Femur (tissue), 1 donor: ENCODE measurements around the gene ADGRA3.

Experiments used
- DNase-seq: peaks from one replicate; pipeline ENCODE4 v3.0.0-alpha.2; 2017

ADGRA3 gene, protein sequence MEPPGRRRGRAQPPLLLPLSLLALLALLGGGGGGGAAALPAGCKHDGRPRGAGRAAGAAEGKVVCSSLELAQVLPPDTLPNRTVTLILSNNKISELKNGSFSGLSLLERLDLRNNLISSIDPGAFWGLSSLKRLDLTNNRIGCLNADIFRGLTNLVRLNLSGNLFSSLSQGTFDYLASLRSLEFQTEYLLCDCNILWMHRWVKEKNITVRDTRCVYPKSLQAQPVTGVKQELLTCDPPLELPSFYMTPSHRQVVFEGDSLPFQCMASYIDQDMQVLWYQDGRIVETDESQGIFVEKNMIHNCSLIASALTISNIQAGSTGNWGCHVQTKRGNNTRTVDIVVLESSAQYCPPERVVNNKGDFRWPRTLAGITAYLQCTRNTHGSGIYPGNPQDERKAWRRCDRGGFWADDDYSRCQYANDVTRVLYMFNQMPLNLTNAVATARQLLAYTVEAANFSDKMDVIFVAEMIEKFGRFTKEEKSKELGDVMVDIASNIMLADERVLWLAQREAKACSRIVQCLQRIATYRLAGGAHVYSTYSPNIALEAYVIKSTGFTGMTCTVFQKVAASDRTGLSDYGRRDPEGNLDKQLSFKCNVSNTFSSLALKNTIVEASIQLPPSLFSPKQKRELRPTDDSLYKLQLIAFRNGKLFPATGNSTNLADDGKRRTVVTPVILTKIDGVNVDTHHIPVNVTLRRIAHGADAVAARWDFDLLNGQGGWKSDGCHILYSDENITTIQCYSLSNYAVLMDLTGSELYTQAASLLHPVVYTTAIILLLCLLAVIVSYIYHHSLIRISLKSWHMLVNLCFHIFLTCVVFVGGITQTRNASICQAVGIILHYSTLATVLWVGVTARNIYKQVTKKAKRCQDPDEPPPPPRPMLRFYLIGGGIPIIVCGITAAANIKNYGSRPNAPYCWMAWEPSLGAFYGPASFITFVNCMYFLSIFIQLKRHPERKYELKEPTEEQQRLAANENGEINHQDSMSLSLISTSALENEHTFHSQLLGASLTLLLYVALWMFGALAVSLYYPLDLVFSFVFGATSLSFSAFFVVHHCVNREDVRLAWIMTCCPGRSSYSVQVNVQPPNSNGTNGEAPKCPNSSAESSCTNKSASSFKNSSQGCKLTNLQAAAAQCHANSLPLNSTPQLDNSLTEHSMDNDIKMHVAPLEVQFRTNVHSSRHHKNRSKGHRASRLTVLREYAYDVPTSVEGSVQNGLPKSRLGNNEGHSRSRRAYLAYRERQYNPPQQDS (N-terminal part only)

DNA sequence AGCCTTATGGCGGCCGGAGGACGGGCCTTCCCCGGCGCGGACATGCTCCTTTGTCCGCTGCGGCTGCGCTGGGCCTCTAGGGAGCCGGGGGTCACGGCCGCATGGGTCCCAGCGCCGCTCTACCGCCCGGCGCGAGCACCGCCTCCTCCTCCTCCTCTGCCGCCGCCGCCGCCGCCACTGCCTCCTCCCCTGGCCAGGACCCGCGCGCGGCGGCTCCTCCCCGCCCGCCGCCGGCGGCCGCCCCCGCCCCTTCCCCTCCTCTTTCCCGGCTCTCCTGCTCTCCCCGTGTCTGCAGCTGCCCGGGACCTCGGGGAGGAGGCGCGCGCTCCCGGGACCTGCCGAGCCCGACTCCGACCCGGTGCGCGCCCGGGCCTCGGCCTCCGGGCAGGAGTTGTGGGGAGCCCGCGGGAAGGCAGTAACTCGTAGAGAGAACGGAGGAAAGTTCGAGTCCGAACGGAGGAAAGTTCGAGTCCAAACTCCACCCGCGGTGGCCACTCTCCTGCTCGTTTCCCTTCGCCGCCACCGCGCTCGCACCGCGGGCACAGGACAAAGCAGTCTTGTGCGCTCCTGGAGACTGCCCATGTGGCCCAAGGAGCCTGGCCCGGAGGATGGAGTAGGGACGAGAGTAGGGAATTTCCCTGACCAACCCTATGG is at the start of gene ADGRA3:
Gene ADGRA3, minus strand, starts transcription at position 179 of the 654 bp plus-strand sequence. CDS start 282 bp downstream, outside the sequence.
- peak; percentile 90 for DNase-seq

DNA sequence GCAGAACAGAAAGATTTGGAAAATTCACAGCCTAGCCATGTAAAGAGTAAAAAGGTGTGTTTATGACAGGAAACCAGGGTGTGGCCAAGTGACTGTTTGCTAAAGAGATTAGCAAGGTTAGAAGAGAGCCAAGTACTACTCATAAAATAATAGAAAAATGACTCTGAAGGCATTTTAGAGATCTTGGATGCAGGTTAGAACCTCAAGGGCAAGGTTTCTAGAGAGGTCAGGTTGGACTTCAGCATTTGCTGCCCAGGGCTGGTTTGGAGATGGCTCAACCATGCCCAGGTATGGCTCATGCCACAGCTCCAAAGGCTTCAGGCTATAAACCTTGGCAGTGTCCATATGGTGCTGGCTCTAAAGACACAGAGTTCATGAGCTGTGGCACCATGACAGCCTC is 40.6 kb upstream of the ADGRA3 start:
- DNase-seq, result no peak

DNA sequence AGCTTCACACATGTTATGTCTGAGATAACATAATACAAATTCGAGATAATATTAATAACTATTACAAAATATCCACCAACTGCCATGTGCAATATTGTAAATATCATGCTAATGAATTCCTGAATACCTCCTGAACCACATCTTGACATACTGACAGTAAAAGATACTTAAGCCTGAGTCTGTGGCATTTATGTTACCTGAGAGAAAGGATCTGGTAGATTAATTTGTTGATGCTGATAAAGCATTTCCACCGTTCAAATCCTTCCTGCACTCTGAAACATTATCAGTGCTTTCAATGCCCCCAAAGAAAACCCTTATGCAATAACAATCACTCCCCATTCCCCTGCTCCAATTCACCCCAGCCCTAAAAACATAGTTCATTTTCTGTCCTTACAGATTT is 38.8 kb upstream of the ADGRA3 start:
- DNase-seq, result no peak

DNA sequence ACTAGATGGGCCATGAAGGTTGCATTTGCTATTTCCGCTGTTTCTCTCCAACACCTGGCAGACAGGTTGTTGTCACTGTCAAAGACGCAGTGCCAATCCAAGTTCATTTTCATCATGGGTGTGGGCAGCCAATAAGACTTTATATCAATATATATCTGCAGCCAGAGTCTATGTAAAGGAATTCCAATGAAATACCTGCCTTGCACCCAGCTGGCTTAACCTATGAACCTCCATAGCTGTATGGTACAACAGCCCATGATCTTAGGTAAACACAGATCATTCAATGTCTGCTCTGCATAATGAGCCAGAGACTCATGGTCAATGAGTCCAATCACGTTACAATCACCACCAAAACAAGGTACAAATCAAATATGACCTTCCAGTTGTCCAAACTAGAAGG is 37.7 kb upstream of the ADGRA3 start:
- DNase-seq, result no peak

DNA sequence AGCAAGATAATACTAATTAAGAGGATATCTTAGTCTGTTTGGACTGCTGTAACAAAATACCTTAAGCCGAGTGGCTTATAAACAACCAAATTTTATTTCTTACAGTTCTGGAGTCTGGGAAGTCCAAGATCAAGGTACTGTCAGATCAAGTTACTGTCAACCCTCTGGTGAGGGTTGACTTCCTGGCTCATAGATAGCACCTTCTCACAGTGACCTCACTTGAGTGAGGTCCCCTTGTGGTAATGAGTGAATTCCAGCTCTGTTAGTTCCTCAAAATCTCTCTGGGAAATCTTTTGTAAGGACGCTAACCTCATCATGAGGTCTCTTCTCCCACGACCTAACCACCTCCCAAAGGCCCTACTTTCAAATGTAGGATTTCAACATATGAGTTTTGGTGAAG is 36.9 kb upstream of the ADGRA3 start:
- no peak for DNase-seq

DNA sequence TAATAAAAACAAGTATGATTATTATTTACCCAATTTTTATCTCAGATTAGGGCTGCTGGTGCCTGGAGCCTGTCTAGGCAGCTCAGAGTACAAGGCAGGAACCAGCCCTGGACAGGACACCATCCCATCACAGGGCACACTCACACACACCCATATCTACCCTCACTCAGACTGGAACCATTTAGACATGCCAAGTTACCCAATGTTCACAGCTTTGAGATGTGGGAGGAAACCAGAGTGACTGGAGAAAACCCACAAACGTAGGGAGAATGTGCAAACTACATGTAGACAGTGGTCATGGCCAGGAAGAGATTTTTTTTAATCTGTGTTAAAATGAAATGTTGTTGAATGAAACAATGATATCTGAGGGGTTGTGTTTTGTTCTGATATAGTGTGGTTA is 35.7 kb upstream of the ADGRA3 start:
- DNase-seq, result no peak

DNA sequence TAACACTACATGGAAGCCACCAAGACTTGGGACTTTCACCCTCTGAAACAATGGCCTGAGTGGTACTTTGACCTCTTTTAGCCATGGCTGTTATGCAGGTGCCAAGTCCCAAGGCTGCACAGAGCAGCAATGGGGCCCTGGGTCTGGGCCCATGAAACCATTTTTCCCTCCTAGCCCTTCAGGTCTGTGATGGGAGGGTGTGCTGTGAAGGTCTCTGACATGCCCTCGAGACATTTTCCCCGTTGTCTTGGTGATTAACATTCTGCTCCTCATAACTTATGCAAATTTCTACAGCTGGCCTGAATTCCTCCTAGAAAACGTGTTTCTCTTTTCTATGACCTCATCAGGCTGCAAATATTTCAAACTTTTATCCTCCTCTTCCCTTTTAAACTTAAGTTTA is 30.4 kb upstream of the ADGRA3 start:
- no peak for DNase-seq

DNA sequence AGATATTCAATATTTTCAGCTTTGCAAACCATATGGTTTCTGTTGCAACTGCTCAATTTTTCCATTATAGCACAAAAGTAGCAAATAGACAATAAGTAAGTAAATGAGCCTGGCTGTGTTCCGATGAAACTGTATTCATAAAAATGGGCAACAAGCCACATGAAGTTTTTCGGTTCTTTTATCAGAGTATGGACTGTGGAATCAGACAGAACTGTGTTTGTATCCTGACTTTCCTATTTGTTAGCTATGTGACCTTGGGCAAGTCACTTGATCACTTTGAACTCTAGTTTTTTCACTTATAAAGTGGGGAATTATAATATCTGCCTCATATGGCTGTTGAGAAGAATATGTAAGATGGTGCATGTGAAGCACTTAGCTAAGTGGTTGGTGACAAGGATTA is 23.4 kb upstream of the ADGRA3 start:
- no peak for DNase-seq

DNA sequence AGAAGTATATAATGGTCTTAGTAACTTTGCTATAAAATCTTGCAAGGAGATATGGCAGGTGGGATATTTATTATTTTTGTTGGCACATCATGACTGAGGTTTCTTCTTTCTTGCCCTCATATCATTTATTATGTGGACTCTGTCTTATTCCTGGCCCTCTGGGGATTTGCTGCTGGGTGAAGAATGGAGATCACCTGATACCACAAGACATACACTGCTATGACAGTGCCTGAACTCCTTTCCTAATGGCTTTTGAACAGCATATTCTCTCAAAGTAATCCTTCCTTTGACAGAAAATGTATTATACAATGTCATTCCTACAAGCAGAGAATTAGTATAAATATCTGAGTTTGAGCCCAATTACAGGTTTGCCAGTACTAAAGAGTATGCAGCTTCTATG is 22.0 kb upstream of the ADGRA3 start:
- DNase-seq, result no peak

DNA sequence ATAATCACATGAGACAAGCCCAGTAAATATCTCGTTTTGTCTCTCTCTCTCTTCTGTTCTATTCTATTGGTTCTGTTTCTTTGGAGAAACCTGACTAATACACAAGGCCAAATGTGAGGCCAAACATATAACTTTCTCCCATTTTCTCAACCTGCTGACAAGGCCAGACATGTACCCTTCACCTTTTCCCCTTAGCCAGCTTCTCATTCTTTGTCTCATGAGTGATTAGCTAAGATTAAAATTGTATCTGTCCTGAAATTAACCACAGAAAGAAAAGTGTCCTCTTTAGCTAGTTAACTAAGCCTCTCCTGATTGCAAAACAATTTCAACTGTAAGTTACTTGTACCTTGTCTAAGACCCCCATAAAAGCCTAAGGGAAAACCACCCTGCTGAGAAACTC is 18.5 kb upstream of the ADGRA3 start:
- DNase-seq, result no peak

DNA sequence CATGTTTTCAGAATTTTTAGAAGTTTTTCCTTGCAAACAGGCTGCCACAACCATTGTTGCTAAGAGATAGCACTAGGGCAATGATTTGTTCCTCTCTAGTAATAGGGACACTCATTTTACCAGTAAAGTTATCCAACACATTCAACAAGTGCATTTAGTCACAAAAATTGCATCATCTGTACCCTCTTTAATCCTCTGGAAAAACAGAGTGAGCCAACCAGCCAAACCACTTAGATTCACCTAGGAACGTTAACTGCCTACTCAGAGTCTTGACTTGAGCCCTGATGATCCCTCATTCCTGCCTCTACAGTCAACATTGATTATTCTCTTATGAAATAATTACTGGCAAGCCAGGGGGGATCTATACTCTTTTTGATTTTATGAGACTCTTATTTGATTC is 17.0 kb upstream of the ADGRA3 start:
- no peak for DNase-seq

DNA sequence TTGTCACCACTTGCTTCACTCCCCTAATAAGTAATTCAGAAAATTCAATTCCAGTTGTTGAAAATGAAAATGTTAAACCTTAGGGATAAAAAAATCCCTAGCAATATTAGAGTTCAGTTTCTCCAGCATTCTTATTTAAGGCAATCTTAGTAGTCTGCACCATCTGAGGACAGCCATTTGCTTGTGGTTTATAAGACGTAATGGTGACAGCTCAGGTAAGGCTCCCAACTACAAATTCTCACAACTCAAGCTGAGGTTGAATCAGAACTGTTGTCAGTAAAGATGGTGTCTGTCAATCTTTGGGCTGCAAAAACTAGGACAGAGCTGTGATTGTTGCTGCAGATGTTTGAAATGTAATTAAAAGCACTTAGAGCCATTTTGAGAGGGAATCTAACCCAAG is 16.3 kb upstream of the ADGRA3 start:
- DNase-seq, result no peak

DNA sequence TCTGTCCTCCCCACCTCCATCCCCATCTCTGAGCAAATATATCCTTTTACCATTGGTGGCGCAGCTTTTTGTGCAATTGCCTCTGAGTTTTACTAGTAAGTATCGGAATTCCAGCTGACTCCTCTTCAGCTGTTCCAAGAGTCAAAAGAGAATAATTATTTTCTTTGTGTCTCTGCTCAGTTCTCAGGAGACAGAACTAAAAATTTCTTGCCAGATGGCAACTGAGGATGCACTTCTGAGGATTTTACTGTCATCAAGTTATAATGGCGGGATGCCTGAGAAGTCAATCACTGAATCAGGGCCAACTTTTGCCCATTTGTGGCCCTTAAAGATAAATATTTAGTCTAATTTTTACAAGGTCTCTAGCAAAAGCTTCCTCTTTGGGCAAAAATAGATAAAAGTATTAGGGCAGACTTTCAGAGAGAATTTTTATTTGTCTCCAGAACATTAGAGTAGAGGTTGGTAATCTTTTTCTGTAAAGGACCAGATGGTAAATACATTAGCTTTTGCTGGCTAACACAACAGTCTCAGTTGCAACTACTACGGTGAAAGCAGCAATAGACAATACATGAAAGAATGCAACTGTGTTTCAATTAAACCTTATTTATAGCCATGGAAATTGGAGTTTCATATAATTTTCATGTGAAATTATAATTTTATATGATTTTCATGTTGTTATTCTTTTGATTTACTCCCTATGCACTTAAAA is 15.6 kb upstream of the ADGRA3 start:
- DNase-seq, result peak; percentile 26

DNA sequence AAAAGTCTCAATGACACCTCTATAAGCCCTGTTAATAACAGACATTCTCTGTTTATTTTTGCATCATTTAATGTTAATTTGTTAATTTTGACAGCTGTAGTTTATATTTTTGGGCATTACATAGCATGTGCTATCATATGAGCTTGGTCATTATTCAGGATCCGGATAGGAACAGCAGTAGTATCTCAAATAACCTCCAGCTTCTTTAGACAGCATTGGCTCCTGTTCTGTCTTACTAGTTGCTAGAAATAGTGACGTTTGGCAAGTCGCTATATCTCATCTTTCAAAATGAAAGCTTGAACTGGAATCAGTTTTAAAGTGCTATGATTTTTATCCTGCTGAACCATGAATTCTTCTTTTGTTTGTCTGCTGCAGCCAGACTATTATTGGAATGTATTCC is 9.0 kb upstream of the ADGRA3 start:
- DNase-seq, result no peak

DNA sequence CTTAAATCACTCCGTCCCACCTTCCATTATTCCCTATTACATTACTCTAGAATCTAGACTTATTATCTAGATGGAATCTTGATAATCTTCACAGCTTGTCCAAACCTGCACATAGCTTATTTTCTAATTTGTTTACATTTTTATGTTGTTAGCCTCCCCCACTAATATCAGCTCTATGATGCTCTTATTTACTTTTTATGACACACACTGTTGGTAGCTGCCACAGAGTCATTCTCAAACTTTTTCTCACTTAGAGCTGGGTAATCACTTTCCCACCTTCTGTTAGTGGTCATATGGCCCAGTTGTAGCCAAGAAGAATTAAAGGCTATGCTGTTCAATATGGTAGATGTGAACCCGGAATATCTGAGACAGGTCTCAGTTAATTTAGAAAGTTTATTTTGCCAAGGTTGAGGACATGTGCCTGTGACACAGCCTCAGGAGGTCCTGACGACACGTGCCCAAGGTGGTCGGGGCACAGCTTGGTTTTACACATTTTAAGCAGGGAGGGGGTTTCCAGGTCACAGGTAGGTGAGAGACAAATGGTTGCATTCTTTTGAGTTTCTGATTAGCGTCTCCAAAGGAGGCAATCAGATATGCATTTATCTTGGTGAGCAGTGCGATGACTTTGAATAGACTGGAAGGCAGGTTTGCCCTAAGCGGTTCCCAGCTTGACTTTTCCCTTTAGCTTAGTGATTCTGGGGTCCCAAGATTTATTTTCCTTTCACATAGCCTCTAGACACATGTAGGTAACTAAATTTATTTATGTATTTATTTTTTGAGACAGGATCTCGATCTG is 7.0 kb upstream of the ADGRA3 start:
- no peak for DNase-seq

DNA sequence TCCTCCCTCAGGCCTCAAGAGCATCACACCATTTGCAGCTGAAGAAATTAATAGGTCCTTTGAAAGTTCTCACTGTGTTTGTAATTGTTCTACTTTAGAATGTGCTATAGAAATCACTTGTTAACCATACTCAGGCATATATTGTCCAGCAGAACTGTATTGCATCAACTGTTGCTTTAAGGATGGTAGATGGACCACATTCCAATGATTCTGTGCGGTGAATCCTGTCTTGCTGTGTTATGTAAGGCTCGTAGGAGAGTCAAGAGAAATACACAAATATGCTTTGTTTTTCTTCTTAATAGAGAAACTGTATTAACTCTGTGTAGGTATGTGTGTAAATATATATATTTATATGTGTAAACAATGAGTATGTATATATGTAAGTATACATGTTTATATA is 6.3 kb upstream of the ADGRA3 start:
- DNase-seq, result no peak

DNA sequence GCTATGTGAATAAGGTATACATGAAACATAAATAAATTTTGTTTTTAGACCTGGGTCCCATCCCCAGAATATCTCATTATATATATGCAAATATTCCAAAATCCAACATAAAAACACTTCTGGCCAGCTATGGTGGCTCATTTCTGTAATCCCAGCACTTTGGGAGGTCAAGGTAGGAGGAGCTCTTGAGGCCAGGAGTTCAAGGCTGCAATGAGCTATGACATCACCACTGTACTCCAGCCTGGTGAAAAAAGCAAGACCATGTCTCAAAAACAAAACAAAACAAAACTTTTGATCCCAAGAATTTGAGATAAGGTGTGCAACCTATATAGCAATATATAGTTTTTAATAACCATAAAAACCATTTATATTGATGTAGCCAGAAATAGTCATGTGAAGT is 5.4 kb upstream of the ADGRA3 start:
- DNase-seq, result no peak

DNA sequence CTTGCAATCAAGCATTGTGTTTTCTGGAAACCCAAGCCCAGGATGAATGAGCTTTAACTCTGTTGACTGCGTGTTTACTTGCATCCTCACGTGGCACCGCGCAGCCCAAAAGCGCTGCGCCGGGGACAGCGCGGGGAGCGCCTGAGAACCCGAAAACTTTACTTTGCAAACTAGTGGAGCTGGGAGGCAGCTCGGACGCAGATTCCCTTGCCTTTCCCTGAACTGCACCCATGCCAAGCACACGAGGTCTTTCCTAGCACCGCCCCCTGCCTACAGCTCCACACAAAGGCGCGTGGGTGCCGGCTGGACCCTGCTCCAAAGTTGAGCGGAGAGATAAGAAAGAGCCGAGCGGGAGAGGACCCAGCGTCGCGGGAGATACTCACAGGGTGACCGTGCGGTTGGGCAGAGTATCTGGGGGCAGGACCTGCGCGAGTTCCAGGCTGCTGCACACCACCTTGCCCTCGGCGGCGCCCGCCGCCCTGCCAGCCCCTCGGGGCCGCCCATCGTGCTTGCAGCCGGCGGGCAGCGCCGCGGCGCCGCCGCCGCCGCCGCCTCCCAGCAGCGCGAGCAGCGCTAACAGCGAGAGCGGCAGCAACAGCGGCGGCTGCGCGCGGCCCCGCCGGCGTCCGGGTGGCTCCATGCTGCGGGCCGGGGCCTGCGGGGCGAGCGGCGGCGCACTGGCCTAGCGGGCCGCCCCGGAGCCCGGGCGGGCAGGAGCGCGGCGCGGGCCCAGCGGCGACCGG is 550 bp downstream of the ADGRA3 start:
- DNase-seq, result peak; percentile 86

DNA sequence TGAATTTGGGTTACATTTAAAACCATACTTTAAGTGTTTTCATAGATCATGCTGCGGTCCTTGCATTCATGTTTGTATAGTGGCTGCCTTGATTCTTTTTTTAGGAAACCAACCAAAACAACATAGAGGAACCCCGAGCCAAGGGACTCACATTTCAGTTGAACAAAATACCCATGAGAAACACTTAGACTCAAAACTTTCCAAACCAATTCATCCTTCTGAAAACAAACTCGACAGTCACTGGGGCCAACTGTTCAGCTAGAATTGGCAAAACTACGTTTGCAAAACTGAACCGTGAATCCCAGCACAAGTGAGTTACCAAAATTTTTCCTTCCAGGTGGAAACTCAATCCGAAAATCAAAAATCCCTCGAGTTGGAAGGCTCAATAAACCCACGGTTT is 1.4 kb downstream of the ADGRA3 start:
- peak; percentile 36 for DNase-seq

DNA sequence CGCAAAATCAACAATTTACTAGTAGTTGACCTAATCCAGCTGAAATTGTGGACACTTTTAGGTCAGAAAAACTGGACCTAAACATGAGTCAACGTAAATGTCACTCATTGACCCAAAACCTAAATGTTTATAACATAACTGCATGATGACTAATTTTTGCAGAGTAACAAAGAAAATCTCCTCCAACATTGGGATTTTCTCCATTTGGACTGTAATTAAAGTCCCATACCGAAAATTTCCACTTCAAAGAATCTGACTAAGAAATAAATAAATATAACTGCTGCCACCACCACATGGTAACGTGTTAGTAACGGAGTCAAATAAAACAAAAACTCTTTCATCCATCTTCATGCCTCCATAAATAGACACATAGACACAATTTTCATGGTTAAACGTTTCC is 1.9 kb downstream of the ADGRA3 start:
- DNase-seq, result no peak

DNA sequence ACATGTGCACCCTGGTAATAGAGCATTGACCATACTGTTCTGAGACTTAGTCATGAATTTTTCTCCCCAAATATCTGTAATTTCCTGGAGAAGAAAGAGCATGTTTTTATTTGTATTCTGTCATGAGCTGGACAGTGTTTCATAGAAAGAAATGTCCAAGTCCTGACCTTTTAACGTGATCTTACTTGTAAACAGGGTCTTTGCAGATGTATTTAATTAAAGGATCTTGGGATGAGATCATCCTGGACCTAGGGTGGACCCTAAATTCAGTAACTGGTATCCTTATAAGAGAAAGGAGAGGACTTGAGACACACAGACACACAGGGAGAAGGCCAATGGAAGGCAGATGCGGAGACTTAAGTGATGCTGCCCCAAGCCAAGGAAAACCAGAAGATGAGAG is 3.6 kb downstream of the ADGRA3 start:
- DNase-seq, result no peak
